Ascending aorta (tissue), 2 donors: ENCODE results near the gene SERGEF. TPM values are rescaled to one million over a fixed set of nuclear protein-coding genes. Genes with fewer than 3 reads are reported as not detected.

Experiments
- DNase-seq, 2 donors: peaks; one replicate each; pipeline ENCODE4 v3.0.0-alpha.2; 2019; ENCODE audit warnings: low spot score in 2 of 2
- H3K27ac ChIP-seq, 2 donors: fragments of 200-600 bp; sonication (generic); one replicate each; pipeline ENCODE4 v1.5.1; 2016 to 2017; ENCODE audit warnings: mild to moderate bottlenecking in 1 of 2
- H3K27me3 ChIP-seq: fragments of 200-600 bp; sonication (generic); one replicate; pipeline ENCODE4 v1.5.1; 2017
- H3K36me3 ChIP-seq, 2 donors: fragments of 200-600 bp; sonication (generic); one replicate each; pipeline ENCODE4 v1.5.1; 2016
- H3K4me1 ChIP-seq, 2 donors: fragments of 200-600 bp; sonication (generic); one replicate each; pipeline ENCODE4 v1.5.1; 2016 to 2017; ENCODE audit warnings: mild to moderate bottlenecking in 1 of 2
- H3K4me3 ChIP-seq, 2 donors: fragments of 200-600 bp; sonication (generic); one replicate each; pipeline ENCODE4 v1.5.1; 2016 to 2017; ENCODE audit warnings: mild to moderate bottlenecking in 1 of 2
- H3K9me3 ChIP-seq, 2 donors: fragments of 200-600 bp; sonication (generic); one replicate each; pipeline ENCODE4 v1.5.1; 2016
- CTCF ChIP-seq, 3 experiments: fragments of 200-600 bp in 2 of 3; fragments of 450-650 bp in 1 of 3; sonication (generic) in 2 of 3; IDR thresholded peaks; one replicate each; pipeline ENCODE4 v1.5.1; 2016 to 2019; ENCODE audit warnings: antibody characterized with exemption in 3 of 3, mild to moderate bottlenecking in 1 of 3, moderate library complexity in 1 of 3
- intact Hi-C: fragments of 100-400 bp; cut with DNase I; formaldehyde crosslinking; loops from one replicate; pipeline ENCODE4 v1.15.1; 2023
- total RNA-seq: library from RNA; depleted of rRNA; stranded (reverse); fragments of >200 nt; gene quantifications from one replicate; pipeline ENCODE4 v1.1.0, GENCODE V29; 2016

Gene SERGEF
- total RNA-seq, 1 donor from 2014 or later: 13.6 TPM

- Histone ChIP-seq H3K27me3 (no peaks in the 10 kb centered on the region), H3K36me3 (no peaks in the 10 kb centered on the region), H3K4me1 (no peaks in the 10 kb centered on the region), H3K9me3 (no peaks in the 10 kb centered on the region), H3K27ac (no peak overlapping the region), H3K4me3 (no peak overlapping the region)
- no peak for DNase-seq
- no peak for TF ChIP-seq CTCF (IDR thresholded peaks at IDR 0.05)
- intact Hi-C loops: no loop called here
These were observed 78.7 kb downstream of the SERGEF start for GRCh38 chr11:17934194-17934593.

GRCh38 chr11:17933708-17934107, 79.1 kb downstream of the SERGEF start:
- no peak for DNase-seq
- H3K27me3 ChIP-seq: no peaks in the 10 kb centered on the region
- TF ChIP-seq CTCF (IDR thresholded peaks at IDR 0.05): no peak

GRCh38 chr11:17932472-17932871, 80.4 kb downstream of the SERGEF start:
- no peaks in the 10 kb centered on the region for H3K9me3 ChIP-seq
- H3K27ac ChIP-seq: no peak overlapping the region
- no peak for DNase-seq
- H3K4me3 ChIP-seq: no peak overlapping the region
- no peaks in the 10 kb centered on the region for H3K27me3 ChIP-seq
- no peak for TF ChIP-seq CTCF (IDR thresholded peaks at IDR 0.05)
- H3K4me1 ChIP-seq: no peaks in the 10 kb centered on the region
- H3K36me3 ChIP-seq: no peaks in the 10 kb centered on the region
- intact Hi-C loops: no loop called here

More at GRCh38 chr11:17933708-17934107, 79.1 kb downstream of the SERGEF start:
- Histone ChIP-seq H3K36me3 (no peaks in the 10 kb centered on the region), H3K4me3 (no peak overlapping the region), H3K27ac (no peak overlapping the region), H3K4me1 (no peaks in the 10 kb centered on the region), H3K9me3 (no peaks in the 10 kb centered on the region)
- intact Hi-C loops: no loop called here

GRCh38 chr11:17931595-17931994, 81.3 kb downstream of the SERGEF start:
- no peak for TF ChIP-seq CTCF (IDR thresholded peaks at IDR 0.05)
- Histone ChIP-seq H3K27me3 (no peaks in the 10 kb centered on the region), H3K4me3 (no peak overlapping the region), H3K36me3 (no peaks in the 10 kb centered on the region), H3K27ac (no peak overlapping the region), H3K9me3 (no peaks in the 10 kb centered on the region), H3K4me1 (no peaks in the 10 kb centered on the region)
- no peak for DNase-seq
- intact Hi-C loops: no loop called here

- Histone ChIP-seq H3K4me1 (no peaks in the 10 kb centered on the region), H3K9me3 (no peaks in the 10 kb centered on the region), H3K27ac (no peak overlapping the region), H3K27me3 (no peaks in the 10 kb centered on the region), H3K4me3 (no peak overlapping the region), H3K36me3 (no peaks in the 10 kb centered on the region)
- TF ChIP-seq CTCF (IDR thresholded peaks at IDR 0.05): no peak
- no peak for DNase-seq
- intact Hi-C loops: no loop called here
These were observed 82.2 kb downstream of the SERGEF start for GRCh38 chr11:17930544-17931125.

GRCh38 chr11:17929171-17929570, 83.7 kb downstream of the SERGEF start:
- Histone ChIP-seq H3K4me3 (no peak overlapping the region), H3K4me1 (no peaks in the 10 kb centered on the region), H3K27me3 (no peaks in the 10 kb centered on the region), H3K27ac (no peak overlapping the region), H3K9me3 (no peaks in the 10 kb centered on the region), H3K36me3 (no peaks in the 10 kb centered on the region)
- intact Hi-C loops: no loop called here
- DNase-seq: no peak
- TF ChIP-seq CTCF (IDR thresholded peaks at IDR 0.05): no peak
